HEK293T (cell line): ENCODE measurements around the gene ZCRB1.

Source experiments
- CTCF ChIA-PET: fragments of 350-600 bp; formaldehyde crosslinking; extraction: SDS; loops from one replicate; lab custom pipeline; 2021; ENCODE audit warnings: antibody characterized with exemption, inconsistent platforms; lab: Yijun Ruan, JAX
- POLR2A ChIA-PET: fragments of 350-600 bp; formaldehyde crosslinking; extraction: SDS; loops from one replicate; lab custom pipeline; 2020; ENCODE audit warnings: antibody characterized with exemption, inconsistent platforms; lab: Yijun Ruan, JAX
- DNase-seq: peaks from one replicate; pipeline ENCODE4 v3.0.0; 2012; ENCODE audit warnings: mixed read lengths; ENCODE audit errors: extremely low spot score
- ARNT ChIP-seq: fragments of 450-650 bp; IDR thresholded peaks from 2 replicates; pipeline ENCODE4 v1.6.1; 2017; ENCODE audit warnings: mild to moderate bottlenecking
- BHLHE40 ChIP-seq: fragments of 450-650 bp; IDR thresholded peaks from 2 replicates; pipeline ENCODE4 v1.6.1; 2016; ENCODE audit warnings: mild to moderate bottlenecking, moderate library complexity, borderline replicate concordance
- CTBP1 ChIP-seq: fragments of 450-650 bp; IDR thresholded peaks from 2 replicates; pipeline ENCODE4 v1.6.1; 2016; ENCODE audit warnings: borderline replicate concordance
- ELF4 ChIP-seq: fragments of 450-650 bp; IDR thresholded peaks from 2 replicates; pipeline ENCODE4 v1.6.1; 2017; ENCODE audit warnings: antibody characterized with exemption
- FOXA1 ChIP-seq: fragments of 450-650 bp; IDR thresholded peaks from 2 replicates; pipeline ENCODE4 v1.6.1; 2016; ENCODE audit warnings: mild to moderate bottlenecking
- FOXK2 ChIP-seq: fragments of 450-650 bp; IDR thresholded peaks from 2 replicates; pipeline ENCODE4 v1.6.1; 2016; ENCODE audit warnings: mild to moderate bottlenecking
- FOXM1 ChIP-seq: fragments of 450-650 bp; IDR thresholded peaks from 2 replicates; pipeline ENCODE4 v1.6.1; 2017; ENCODE audit warnings: mild to moderate bottlenecking, borderline replicate concordance
- HDGF ChIP-seq: fragments of 450-650 bp; IDR thresholded peaks from 2 replicates; pipeline ENCODE4 v1.6.1; 2017; ENCODE audit warnings: antibody characterized with exemption, borderline replicate concordance
- L3MBTL2 ChIP-seq: fragments of 450-650 bp; conservative IDR thresholded peaks from 2 replicates; pipeline ENCODE4 v1.6.1; 2016; ENCODE audit warnings: mild to moderate bottlenecking
- LEF1 ChIP-seq: fragments of 450-650 bp; IDR thresholded peaks from 2 replicates; pipeline ENCODE4 v1.6.1; 2017; ENCODE audit warnings: mild to moderate bottlenecking, borderline replicate concordance
- NFRKB ChIP-seq: fragments of 450-650 bp; IDR thresholded peaks from 2 replicates; pipeline ENCODE4 v1.6.1; 2016; ENCODE audit warnings: mild to moderate bottlenecking, moderate library complexity
- PKNOX1 ChIP-seq: fragments of 450-650 bp; IDR thresholded peaks from 2 replicates; pipeline ENCODE4 v1.6.1; 2016
- SP1 ChIP-seq: fragments of 450-650 bp; IDR thresholded peaks from 2 replicates; pipeline ENCODE4 v1.6.1; 2017
- SUZ12 ChIP-seq: fragments of 450-650 bp; IDR thresholded peaks from 2 replicates; pipeline ENCODE4 v1.6.1; 2016; ENCODE audit warnings: mild to moderate bottlenecking
- TARDBP ChIP-seq: fragments of 450-650 bp; IDR thresholded peaks from 2 replicates; pipeline ENCODE4 v1.6.1; 2016
- ZNF384 ChIP-seq: fragments of 450-650 bp; IDR thresholded peaks from 2 replicates; pipeline ENCODE4 v1.6.1; 2016

ZCRB1 gene

GRCh38 chr12:42299392-42300308, 26.2 kb downstream of the ZCRB1 start:
- no peak for DNase-seq
- POLR2A ChIA-PET: no interaction called here
- TF ChIP-seq TARDBP (no peak), L3MBTL2 (no peak), NFRKB (no peak), FOXK2 (no peak), ARNT (no peak), FOXA1 (no peak), SUZ12 (no peak), ELF4 (no peak), SP1 (no peak), HDGF (no peak)
- CTCF ChIA-PET: no interaction called here

DNA sequence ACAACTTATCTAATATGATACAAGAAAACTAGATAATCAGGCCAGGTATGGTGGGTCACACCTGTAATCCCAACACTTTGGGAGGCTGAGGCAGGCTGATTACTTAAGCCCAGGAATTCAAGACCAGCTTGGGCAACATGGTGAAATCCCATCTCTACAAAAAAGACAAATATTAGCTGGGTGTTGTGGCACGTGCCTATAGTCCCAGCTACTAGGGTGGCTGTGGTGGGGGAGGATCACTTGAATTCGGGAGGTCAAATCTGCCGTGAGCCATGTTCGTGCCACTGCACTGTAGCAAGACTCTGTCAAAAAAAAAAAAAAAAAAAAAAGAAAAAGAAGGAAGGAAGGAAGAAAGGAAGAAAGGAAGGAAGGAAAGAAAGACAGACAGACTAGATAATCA, 27.0 kb downstream of the ZCRB1 start:
- no peak for DNase-seq
- ChIA-PET POLR2A (no interaction called here), CTCF (interaction anchor here (0.8 kb wide), 1 partner anchor 154 kb away, joined by 3 read pairs; no protein-coding TSS in a partner anchor)
- TF ChIP-seq NFRKB (no peak), L3MBTL2 (no peak), PKNOX1 (no peak), HDGF (no peak), SP1 (no peak), LEF1 (no peak), ARNT (no peak), BHLHE40 (no peak), TARDBP (no peak), FOXM1 (no peak), ELF4 (no peak), CTBP1 (no peak), SUZ12 (no peak), ZNF384 (no peak), FOXA1 (no peak), FOXK2 (no peak)

- ChIA-PET POLR2A (no interaction called here), CTCF (interaction anchor here (0.6 kb wide), 1 partner anchor 17 kb away, joined by 3 read pairs; no protein-coding TSS in a partner anchor)
- DNase-seq: peak; percentile 21
- no peak for TF ChIP-seq SUZ12
- no peak for TF ChIP-seq ELF4
- TF ChIP-seq CTBP1: no peak
- TF ChIP-seq L3MBTL2: no peak
These were observed 29.3 kb downstream of the ZCRB1 start for GRCh38 chr12:42296503-42297109.

- ChIA-PET CTCF (no interaction called here), POLR2A (no interaction called here)
- no peak for TF ChIP-seq FOXM1
- no peak for TF ChIP-seq NFRKB
- TF ChIP-seq ZNF384: no peak
- TF ChIP-seq TARDBP: no peak
- no peak for TF ChIP-seq ELF4
- no peak for TF ChIP-seq ARNT
- DNase-seq: no peak
These were observed 34.2 kb downstream of the ZCRB1 start for GRCh38 chr12:42291680-42292079.

DNA sequence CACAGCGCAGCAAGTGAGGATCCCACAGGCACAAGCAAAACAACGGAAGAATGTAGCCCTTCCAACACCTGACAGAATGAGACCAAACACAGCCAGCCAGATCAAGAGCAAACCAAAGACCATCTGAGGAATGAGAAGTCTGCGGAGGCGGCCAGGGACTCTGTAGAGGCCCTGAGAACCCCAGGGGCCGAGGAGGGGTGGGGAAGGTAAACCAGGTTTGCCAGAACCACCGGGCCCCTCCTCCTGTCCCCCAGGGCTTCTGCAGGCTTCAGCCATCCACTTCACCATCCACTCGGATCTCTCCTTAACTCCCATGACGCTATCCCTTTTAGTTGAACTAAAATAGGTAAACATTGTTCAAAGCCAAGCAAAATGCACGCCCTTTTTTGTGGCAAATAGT, 37.4 kb downstream of the ZCRB1 start:
- DNase-seq: no peak
- ChIA-PET CTCF (no interaction called here), POLR2A (no interaction called here)
- TF ChIP-seq FOXK2 (no peak), ELF4 (no peak), FOXA1 (no peak), FOXM1 (no peak), CTBP1 (no peak), SP1 (no peak), PKNOX1 (no peak), TARDBP (no peak), SUZ12 (no peak), BHLHE40 (no peak), L3MBTL2 (no peak)

GRCh38 chr12:42286741-42287140, 39.2 kb downstream of the ZCRB1 start:
- no peak for DNase-seq
- TF ChIP-seq SP1: no peak
- no peak for TF ChIP-seq ARNT
- TF ChIP-seq LEF1: no peak
- no peak for TF ChIP-seq HDGF
- TF ChIP-seq TARDBP: no peak
- TF ChIP-seq FOXA1: no peak
- ChIA-PET CTCF (no interaction called here), POLR2A (no interaction called here)

DNA sequence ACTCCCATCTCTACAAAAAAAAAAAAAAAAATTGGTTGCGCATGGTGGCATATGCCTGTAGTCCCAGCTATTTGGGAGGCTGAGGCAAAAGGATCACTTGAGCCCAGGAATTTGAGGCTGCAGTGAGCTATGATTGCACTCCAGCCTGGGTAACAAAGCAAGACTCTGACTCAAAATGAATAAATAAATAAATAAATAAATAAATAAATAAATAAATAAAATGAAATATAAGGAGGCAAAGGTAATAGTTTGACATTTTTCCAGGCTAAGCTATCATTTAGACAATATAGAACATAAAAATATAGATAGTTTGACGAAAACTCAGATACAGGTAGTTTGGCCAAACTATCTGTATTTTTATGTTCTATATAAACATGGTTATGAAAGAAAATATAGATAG, 40.5 kb downstream of the ZCRB1 start:
- POLR2A ChIA-PET: no interaction called here

More for the DNA sequence above, 40.5 kb downstream of the ZCRB1 start:
- no peak for DNase-seq
- no peak for TF ChIP-seq SP1
- no peak for TF ChIP-seq FOXK2
- no peak for TF ChIP-seq ZNF384
- no peak for TF ChIP-seq FOXM1
- no peak for TF ChIP-seq TARDBP
- TF ChIP-seq BHLHE40: no peak
- TF ChIP-seq ELF4: no peak
- TF ChIP-seq NFRKB: no peak
- CTCF ChIA-PET: no interaction called here
